T-helper 2 cell treated with Interferon-gamma antibody and Interleukin-4, amounts not matched to agents 5 μg/mL and 100 μg/mL, for 36 hours (primary cell): Measurements from ENCODE around the gene KIF1A.

Experiments
- DNase-seq: peaks from one replicate; pipeline ENCODE4 v3.0.0; 2021; ENCODE audit warnings: low spot score
- H3K27ac Mint-ChIP-seq: one replicate; pipeline ENCODE4 v1.8.0; 2021; ENCODE audit warnings: mild to moderate bottlenecking, mixed read lengths
- H3K27me3 Mint-ChIP-seq: one replicate; pipeline ENCODE4 v1.8.0; 2021; ENCODE audit warnings: low read depth, mixed read lengths
- H3K36me3 Mint-ChIP-seq: one replicate; pipeline ENCODE4 v1.8.0; 2021; ENCODE audit warnings: low read depth, mixed read lengths
- H3K4me1 Mint-ChIP-seq: one replicate; pipeline ENCODE4 v1.8.0; 2021; ENCODE audit warnings: low read depth, mixed read lengths
- H3K4me3 Mint-ChIP-seq: one replicate; pipeline ENCODE4 v1.8.0; 2022; ENCODE audit warnings: mild to moderate bottlenecking, moderate library complexity, mixed read lengths
- H3K9me3 Mint-ChIP-seq: one replicate; pipeline ENCODE4 v1.8.0; 2021; ENCODE audit warnings: mixed read lengths

The KIF1A gene

DNA sequence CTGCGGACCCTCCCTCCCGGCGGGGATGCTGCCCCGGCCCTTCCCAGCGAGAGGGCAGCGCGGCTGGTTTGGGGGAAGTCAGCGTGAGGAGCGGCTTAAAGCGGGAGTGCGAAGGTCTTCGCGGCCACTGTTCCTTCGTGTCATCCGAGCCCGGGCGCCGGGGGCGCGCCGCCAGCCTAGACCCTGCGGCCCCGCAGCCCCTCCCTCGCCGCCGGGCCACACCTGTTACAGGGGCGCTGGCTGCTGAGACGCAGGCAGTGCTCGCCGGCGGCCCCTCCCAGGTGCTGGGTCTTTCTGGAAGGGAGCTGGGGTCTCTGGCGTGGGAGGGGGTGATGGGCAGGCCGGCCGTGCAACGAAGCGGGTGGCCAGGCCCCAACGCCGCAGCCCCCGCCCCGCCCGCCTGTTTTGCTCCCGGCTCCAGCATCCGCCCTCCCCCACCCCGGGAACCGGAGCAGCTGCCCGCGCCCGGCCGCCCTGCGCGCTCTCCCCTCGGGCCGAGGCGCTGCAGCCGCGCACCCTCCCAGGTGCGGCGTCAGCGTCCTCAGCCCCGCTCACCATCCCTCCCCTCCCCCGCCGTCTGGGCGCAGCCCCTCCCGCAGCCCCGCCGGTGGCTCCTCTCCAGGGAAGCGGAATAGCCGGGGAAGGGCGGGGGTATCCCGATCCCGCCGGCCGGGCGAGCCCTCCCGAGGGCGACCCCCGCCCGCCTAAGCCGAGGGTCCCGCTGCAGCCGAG, 727 bp downstream of the KIF1A start:
- Mint-ChIP-seq H3K27me3 (peaks cover 49% of the 10 kb centered on the region), H3K36me3 (no peaks in the 10 kb centered on the region), H3K4me1 (peaks cover 3% of the 10 kb centered on the region), H3K9me3 (peaks cover 1% of the 10 kb centered on the region), H3K4me3 (no peak overlapping the region), H3K27ac (no peak overlapping the region)
- DNase-seq = no peak

GRCh38 chr2:240818293-240819125, 1.5 kb downstream of the KIF1A start:
- Mint-ChIP-seq H3K27me3 (peaks cover 41% of the 10 kb centered on the region), H3K4me3 (no peak overlapping the region), H3K27ac (no peak overlapping the region), H3K9me3 (peaks cover 5% of the 10 kb centered on the region), H3K4me1 (peaks cover 3% of the 10 kb centered on the region), H3K36me3 (no peaks in the 10 kb centered on the region)
- DNase-seq = no peak

DNA sequence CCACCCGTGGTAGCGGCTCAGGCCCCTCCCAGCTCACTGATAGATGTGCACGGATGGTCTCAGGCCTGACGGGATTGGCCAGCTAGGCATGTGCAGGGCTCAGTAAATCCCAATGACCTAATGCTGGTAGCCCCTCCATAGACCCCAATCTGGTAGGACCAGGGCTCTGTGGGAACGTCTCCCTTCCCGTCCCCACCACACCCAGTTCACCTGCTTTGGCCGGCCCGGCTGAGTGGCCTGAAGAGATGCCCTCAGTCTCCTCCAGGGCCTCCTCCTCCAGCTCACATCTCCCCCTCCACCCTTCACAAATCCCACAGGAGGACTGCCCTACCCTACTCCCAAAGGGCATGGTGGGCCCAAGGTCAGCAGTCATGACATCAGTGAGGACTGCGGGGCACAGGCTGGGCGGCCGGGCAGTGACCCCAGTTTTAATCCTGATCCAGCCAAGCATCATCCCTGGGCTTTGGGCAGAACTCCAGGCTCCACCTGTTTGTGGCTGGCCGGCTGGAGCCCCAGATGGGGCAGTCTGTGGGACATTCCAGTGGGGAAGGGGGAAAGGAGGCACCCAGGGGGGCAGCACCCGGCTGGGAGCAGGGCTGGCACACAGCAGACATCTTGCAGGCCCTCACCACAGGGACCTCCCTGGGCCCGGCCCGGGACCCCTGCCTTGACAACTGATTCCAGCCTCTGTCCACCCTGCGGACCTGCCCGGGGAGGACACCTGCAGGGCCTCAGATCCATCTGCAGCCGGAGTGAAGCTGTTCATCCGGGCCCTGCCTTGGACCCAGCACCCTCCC, 2.3 kb downstream of the KIF1A start:
- peaks cover 5% of the 10 kb centered on the region for H3K9me3 Mint-ChIP-seq
- H3K36me3 Mint-ChIP-seq = no peaks in the 10 kb centered on the region
- peaks cover 35% of the 10 kb centered on the region for H3K27me3 Mint-ChIP-seq
- H3K4me1 Mint-ChIP-seq = peaks cover 3% of the 10 kb centered on the region
- no peak for DNase-seq
- H3K4me3 Mint-ChIP-seq = no peak overlapping the region
- H3K27ac Mint-ChIP-seq = no peak overlapping the region

DNA sequence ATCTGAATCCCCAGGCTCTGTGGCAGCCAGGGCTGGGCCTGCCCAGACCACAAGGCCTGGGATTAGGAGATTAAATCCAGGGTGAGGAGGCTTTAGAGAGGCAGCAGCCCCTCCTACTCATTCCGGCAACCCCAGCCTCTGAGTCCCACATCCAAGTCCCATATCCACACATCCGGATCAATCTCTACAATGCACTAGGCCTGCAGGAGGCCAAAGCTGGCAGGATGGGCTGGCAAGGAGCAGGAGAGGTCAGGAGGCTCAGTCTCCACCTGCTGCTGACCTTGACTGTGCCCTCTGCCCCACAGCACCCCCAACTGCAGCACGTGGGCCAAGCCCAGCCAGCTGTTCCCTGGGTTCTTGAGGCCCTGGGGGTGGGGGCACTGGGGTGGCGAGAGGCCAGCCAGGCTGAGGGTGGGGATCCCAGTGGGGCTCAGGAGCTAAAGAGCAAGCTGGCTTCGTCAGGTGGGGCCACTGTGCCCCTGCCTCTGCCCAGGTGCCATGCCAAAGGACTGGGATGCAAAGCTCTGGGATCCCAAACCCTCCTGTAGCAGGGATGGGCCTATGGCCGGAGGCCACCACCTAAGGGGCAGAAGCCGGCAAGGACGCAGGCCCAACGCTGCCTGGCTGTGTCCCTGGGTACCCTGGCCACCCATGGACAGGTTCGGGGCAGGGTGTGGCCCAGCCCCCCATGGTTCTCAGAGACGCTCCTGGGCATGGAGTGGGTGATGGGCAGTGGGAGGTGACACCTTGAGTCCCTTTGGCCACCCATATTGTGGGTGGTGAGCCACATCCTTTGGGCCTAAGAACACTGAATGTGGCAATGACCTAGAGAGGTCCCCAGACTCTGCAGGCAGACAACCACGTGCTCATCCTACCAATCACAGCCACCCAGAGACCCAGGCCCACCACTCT, 3.2 kb downstream of the KIF1A start:
- peaks cover 5% of the 10 kb centered on the region for H3K9me3 Mint-ChIP-seq
- H3K4me1 Mint-ChIP-seq = peaks cover 3% of the 10 kb centered on the region
- no peak overlapping the region for H3K27ac Mint-ChIP-seq
- no peak overlapping the region for H3K4me3 Mint-ChIP-seq
- H3K36me3 Mint-ChIP-seq = no peaks in the 10 kb centered on the region
- peaks cover 26% of the 10 kb centered on the region for H3K27me3 Mint-ChIP-seq
- no peak for DNase-seq

DNA sequence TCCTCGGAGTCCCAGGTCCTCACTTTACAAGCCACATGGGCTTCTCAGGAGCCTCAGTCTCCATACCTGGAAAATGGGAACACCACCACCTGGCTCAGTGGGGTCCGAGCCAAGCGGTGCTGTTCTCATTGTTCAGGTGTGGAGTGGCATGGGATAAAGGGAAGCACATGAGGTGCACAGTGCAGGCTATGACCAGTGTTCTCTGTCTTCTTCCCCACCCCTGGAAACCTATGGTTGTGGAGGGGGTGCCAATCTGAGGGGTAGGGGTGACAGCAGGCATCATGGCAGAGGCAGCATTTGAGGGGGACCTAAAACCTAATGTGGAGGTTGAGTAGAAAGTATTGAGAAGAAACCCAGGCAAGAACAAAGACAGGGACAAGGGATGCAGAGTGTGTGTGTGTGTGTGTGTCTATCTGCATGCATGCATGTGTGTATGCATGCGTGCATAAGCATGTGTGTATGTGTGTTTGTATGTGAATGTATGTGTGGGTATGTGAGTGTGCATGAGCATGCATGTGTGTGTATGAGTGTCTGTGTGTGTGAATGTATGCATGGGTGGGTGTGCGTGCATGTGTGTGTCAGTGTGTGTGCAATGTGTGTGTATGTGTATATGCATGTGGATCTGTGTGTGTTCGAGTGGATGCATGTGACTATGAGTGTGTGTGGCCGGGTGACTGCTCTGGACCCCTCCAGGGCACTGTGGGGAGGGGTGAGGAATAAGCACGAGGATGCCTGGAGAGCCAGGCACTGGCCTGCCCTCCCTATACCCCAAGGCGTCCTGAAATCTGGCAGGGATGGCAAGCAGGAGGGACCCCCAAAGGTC, 4.0 kb downstream of the KIF1A start:
- Mint-ChIP-seq H3K27ac (no peak overlapping the region), H3K36me3 (no peaks in the 10 kb centered on the region), H3K27me3 (peaks cover 18% of the 10 kb centered on the region), H3K4me1 (no peaks in the 10 kb centered on the region), H3K4me3 (no peak overlapping the region), H3K9me3 (peaks cover 5% of the 10 kb centered on the region)
- DNase-seq = no peak

GRCh38 chr2:240814946-240815760, 4.9 kb downstream of the KIF1A start:
- DNase-seq = no peak
- Mint-ChIP-seq H3K27me3 (peaks cover 16% of the 10 kb centered on the region), H3K27ac (no peak overlapping the region), H3K36me3 (no peaks in the 10 kb centered on the region), H3K4me1 (no peaks in the 10 kb centered on the region), H3K4me3 (no peak overlapping the region), H3K9me3 (peaks cover 5% of the 10 kb centered on the region)

DNA sequence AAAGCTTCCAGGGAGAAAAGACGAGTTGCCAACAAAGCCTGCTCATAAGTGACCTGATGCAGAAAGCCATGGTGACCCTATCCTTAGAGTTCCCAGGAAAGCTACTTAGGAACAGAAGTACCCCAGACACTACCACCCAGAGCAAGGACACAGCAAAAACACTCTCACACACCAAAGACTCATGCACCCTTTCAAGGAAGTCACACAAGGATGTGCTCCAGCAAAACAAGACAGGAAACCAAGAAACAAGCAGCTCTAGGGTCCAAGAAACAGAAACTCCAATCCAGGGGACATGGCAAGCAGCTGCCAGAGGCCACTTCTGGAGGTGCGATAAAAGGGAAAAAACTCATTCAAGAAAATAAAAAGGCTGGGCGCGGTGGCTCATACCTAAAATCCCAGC, 5.7 kb downstream of the KIF1A start:
- Mint-ChIP-seq H3K4me3 (no peak overlapping the region), H3K4me1 (no peaks in the 10 kb centered on the region), H3K27ac (no peak overlapping the region), H3K36me3 (no peaks in the 10 kb centered on the region), H3K27me3 (peaks cover 16% of the 10 kb centered on the region), H3K9me3 (peaks cover 5% of the 10 kb centered on the region)
- no peak for DNase-seq

GRCh38 chr2:240813231-240813921, 6.6 kb downstream of the KIF1A start:
- H3K4me3 Mint-ChIP-seq = no peak overlapping the region
- peaks cover 12% of the 10 kb centered on the region for H3K27me3 Mint-ChIP-seq
- H3K4me1 Mint-ChIP-seq = no peaks in the 10 kb centered on the region
- no peak overlapping the region for H3K27ac Mint-ChIP-seq
- no peaks in the 10 kb centered on the region for H3K36me3 Mint-ChIP-seq
- peaks cover 5% of the 10 kb centered on the region for H3K9me3 Mint-ChIP-seq
- DNase-seq = no peak

GRCh38 chr2:240812721-240813120, 7.3 kb downstream of the KIF1A start:
- H3K4me3 Mint-ChIP-seq = no peak overlapping the region
- no peaks in the 10 kb centered on the region for H3K36me3 Mint-ChIP-seq
- DNase-seq = no peak
- H3K27ac Mint-ChIP-seq = no peak overlapping the region
- H3K4me1 Mint-ChIP-seq = no peaks in the 10 kb centered on the region
- peaks cover 7% of the 10 kb centered on the region for H3K27me3 Mint-ChIP-seq
- peaks cover 5% of the 10 kb centered on the region for H3K9me3 Mint-ChIP-seq

GRCh38 chr2:240812301-240812680, 7.7 kb downstream of the KIF1A start:
- no peak overlapping the region for H3K27ac Mint-ChIP-seq
- no peaks in the 10 kb centered on the region for H3K4me1 Mint-ChIP-seq
- peaks cover 3% of the 10 kb centered on the region for H3K27me3 Mint-ChIP-seq
- no peaks in the 10 kb centered on the region for H3K36me3 Mint-ChIP-seq
- H3K4me3 Mint-ChIP-seq = no peak overlapping the region
- DNase-seq = no peak
- H3K9me3 Mint-ChIP-seq = peaks cover 5% of the 10 kb centered on the region

DNA sequence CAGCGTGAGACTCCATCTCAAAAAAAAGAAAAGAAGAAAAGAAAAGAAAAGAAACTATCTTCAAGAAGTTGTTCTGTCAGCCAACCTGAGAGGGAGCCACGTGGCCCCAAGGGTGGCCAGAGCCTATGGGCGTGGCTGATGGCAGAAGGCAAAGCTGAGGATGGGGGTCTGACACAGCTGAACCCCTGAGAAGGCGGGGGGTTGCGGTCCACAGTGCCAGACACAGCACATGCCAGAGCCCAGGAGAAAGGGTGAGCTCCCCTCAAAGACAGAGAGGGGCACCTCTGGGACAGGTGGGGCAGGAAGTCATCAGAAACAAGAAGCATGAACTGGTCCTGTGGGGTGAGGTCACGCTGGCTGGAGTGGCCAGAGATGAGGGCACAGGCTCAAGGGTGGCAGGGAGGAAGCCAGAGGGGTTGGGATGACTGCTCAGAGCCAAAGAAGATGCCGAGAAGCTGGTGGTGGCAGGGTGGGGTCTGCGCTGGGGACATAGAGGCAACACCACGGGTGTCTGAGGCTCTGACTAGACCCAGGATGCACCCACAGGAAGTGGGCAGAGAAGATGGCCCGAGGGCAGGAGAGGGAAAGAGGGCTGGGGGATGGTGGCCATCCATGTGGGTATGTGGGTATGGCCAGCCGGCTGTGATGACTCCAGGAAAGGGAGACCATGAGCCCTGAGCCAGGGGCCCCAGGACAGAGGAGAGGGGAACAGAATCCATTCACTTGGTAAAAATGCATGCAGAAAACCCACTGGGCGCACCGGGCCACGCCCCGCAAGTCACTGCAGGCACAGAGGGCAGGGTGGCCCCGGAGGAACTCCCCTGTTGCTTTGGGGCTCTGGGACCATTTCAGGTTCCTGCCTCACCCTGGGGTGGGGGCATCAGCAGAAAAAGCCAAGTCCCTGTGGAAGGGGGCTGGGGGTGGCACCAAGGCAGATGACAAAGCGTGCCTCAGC, 8.4 kb downstream of the KIF1A start:
- Mint-ChIP-seq H3K27ac (no peak overlapping the region), H3K4me3 (no peak overlapping the region), H3K27me3 (peaks cover 3% of the 10 kb centered on the region), H3K36me3 (no peaks in the 10 kb centered on the region), H3K4me1 (no peaks in the 10 kb centered on the region), H3K9me3 (peaks cover 5% of the 10 kb centered on the region)
- no peak for DNase-seq
